Astrocyte of the cerebellum (primary cell): ENCODE measurements around the gene AFAP1.

Source experiments
- DNase-seq: peaks from one replicate; pipeline ENCODE4 v3.0.0-alpha.2; 2011; ENCODE audit warnings: low read depth
- H3K4me3 ChIP-seq: 2 replicates; pipeline ENCODE4 v1.5.1; 2011; ENCODE audit warnings: mild to moderate bottlenecking, low read depth, low read length, moderate library complexity
- in situ Hi-C: cut with HindIII; loops from 2 replicates; pipeline ENCODE4 v1.10.0; 2017; ENCODE audit warnings: low sequenced_read_pairs
- TF ChIP-seq, protein P1 (sequence below): IDR thresholded peaks from 2 replicates; pipeline ENCODE4 v1.5.1; 2012; ENCODE audit warnings: low read length, low read depth, moderate library complexity, mild to moderate bottlenecking; ENCODE audit errors: missing control alignments

AFAP1 gene

GRCh38 chr4:7970361-7970946 lies 30.8 kb upstream of the AFAP1 start:
- in situ Hi-C loops: no loop called here
- no peak overlapping the region for H3K4me3 ChIP-seq
- DNase-seq: no peak
- TF ChIP-seq, protein P1, sequence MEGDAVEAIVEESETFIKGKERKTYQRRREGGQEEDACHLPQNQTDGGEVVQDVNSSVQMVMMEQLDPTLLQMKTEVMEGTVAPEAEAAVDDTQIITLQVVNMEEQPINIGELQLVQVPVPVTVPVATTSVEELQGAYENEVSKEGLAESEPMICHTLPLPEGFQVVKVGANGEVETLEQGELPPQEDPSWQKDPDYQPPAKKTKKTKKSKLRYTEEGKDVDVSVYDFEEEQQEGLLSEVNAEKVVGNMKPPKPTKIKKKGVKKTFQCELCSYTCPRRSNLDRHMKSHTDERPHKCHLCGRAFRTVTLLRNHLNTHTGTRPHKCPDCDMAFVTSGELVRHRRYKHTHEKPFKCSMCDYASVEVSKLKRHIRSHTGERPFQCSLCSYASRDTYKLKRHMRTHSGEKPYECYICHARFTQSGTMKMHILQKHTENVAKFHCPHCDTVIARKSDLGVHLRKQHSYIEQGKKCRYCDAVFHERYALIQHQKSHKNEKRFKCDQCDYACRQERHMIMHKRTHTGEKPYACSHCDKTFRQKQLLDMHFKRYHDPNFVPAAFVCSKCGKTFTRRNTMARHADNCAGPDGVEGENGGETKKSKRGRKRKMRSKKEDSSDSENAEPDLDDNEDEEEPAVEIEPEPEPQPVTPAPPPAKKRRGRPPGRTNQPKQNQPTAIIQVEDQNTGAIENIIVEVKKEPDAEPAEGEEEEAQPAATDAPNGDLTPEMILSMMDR: no peak

- TF ChIP-seq, protein P1: no peak
- no peak for DNase-seq
- no peak overlapping the region for H3K4me3 ChIP-seq
- in situ Hi-C loops: no loop called here
Observed at GRCh38 chr4:7968262-7968896, 28.7 kb upstream of the AFAP1 start.

DNA sequence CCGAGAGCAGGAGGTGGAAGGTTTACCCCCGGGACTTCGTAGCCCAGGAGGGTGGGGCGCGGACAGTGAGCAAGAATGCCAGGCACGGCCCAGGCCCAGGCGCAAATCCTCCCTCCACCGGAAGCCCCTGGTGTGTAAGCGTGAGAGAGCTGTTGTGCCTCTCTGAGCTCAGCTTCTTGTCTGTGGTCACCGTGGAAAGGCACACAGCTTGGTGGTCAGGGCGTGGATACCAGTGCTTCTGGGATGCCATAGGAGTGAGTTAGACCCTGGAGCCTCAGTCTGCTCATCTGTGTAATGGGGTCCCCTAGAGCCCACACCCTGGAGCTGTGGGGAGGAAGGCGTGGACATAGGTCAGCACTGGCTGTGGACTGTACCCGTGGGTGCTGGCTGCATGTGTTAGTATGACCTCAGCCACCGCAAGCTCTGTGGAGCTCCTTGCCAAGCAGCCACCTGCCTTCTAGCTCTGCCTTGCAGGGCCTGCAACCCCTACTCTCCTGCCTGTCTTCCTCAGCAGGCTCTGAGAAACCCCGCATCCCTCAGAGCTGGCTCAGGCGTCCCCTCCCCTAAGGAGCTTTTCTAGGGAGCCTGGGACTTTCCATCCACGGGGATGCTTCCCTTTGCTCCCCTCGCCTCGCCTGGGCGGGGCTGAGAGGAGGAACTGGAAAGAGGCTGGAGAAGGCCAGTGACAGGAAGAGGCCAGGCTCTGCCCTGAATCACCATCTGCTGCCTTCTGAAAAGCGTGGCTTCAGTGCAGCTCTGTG lies 28.0 kb upstream of the AFAP1 start:
- in situ Hi-C loops: no loop called here
- no peak for DNase-seq
- H3K4me3 ChIP-seq: no peak overlapping the region
- TF ChIP-seq, protein P1: no peak

- no peak for DNase-seq
- TF ChIP-seq, protein P1: no peak
- in situ Hi-C loops: no loop called here
- H3K4me3 ChIP-seq: no peak overlapping the region
Observed at GRCh38 chr4:7967063-7967440, 27.4 kb upstream of the AFAP1 start.

GRCh38 chr4:7966281-7967062 lies 26.8 kb upstream of the AFAP1 start:
- in situ Hi-C loops: no loop called here
- no peak for DNase-seq
- H3K4me3 ChIP-seq: no peak overlapping the region
- TF ChIP-seq, protein P1: no peak

- no peak overlapping the region for H3K4me3 ChIP-seq
- in situ Hi-C loops: no loop called here
- TF ChIP-seq, protein P1: no peak
- no peak for DNase-seq
Observed at GRCh38 chr4:7964890-7965662, 25.4 kb upstream of the AFAP1 start.
